ENCODE measurements around the gene CHMP1A.

DNA sequence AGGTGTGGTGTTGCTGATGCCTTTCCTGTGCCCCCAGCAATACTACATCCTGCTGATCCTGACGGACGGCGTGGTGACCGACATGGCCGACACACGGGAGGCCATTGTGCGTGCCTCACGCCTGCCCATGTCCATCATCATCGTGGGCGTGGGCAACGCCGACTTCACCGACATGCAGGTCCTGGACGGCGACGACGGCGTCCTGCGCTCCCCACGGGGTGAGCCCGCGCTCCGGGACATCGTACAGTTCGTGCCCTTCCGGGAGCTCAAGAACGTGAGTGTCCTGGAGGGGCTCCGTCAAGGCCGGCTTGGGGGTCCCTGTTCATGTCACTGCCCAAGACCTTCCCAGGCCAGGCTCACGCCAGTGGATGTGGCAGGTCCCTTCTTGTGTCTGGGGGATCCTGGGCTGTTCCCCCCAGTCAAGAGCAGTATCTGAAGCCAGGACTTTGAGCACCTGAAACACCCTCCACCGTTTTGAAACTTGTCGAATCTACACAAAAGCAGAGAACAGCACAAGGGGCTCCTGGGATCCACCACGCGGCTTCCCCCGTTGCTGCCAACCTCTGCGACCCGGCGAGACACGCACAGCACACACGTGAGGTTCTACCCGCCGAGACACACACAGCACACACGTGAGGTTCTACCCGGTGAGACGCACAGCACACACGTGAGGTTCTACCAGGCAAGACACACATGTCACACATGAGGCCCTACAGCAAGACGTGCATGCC, 62.0 kb downstream of the CHMP1A start:
- TF ChIP-seq POLR2A (IDR thresholded peaks at IDR 0.05; ENCODE audit: borderline replicate concordance, extremely low read depth, insufficient read depth, insufficient read length) (no peak), YY1 (IDR thresholded peaks at IDR 0.05; ENCODE audit: extremely low read depth, insufficient replicate concordance, low read depth, low read length) (no peak), ZFX (IDR thresholded peaks at IDR 0.05) (no peak), SIN3A (IDR thresholded peaks at IDR 0.05; ENCODE audit: low read depth) (no peak), SP1 (IDR thresholded peaks at IDR 0.05; ENCODE audit: low read depth) (no peak), TCF7L2 (IDR thresholded peaks at IDR 0.05; ENCODE audit: borderline replicate concordance, extremely low read depth, insufficient read depth, insufficient read length) (no peak), POLR2AphosphoS5 (IDR thresholded peaks at IDR 0.05; ENCODE audit: low read depth, low read length) (no peak), FOSL1 (IDR thresholded peaks at IDR 0.05; ENCODE audit: low read depth) (no peak), EZH2 (IDR thresholded peaks at IDR 0.05) (no peak), EZH2phosphoT487 (IDR thresholded peaks at IDR 0.05; ENCODE audit: borderline replicate concordance) (no peak)
- TF ChIP-seq, protein P1, sequence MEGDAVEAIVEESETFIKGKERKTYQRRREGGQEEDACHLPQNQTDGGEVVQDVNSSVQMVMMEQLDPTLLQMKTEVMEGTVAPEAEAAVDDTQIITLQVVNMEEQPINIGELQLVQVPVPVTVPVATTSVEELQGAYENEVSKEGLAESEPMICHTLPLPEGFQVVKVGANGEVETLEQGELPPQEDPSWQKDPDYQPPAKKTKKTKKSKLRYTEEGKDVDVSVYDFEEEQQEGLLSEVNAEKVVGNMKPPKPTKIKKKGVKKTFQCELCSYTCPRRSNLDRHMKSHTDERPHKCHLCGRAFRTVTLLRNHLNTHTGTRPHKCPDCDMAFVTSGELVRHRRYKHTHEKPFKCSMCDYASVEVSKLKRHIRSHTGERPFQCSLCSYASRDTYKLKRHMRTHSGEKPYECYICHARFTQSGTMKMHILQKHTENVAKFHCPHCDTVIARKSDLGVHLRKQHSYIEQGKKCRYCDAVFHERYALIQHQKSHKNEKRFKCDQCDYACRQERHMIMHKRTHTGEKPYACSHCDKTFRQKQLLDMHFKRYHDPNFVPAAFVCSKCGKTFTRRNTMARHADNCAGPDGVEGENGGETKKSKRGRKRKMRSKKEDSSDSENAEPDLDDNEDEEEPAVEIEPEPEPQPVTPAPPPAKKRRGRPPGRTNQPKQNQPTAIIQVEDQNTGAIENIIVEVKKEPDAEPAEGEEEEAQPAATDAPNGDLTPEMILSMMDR (IDR thresholded peaks at IDR 0.05 in 2 of 3, conservative IDR thresholded peaks at IDR 0.05 in 1 of 3; ENCODE audit: borderline replicate concordance in 1 of 3, insufficient read depth in 1 of 3, low read depth in 2 of 3, low read length in 2 of 3), result no peak
- TF ChIP-seq, protein P2, sequence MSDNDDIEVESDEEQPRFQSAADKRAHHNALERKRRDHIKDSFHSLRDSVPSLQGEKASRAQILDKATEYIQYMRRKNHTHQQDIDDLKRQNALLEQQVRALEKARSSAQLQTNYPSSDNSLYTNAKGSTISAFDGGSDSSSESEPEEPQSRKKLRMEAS (IDR thresholded peaks at IDR 0.05), result no peak
- TF ChIP-seq, protein P3, sequence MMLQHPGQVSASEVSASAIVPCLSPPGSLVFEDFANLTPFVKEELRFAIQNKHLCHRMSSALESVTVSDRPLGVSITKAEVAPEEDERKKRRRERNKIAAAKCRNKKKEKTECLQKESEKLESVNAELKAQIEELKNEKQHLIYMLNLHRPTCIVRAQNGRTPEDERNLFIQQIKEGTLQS (IDR thresholded peaks at IDR 0.05), result no peak

Measured in HCT116 (cell line).